Adrenal gland (tissue), 5 donors: ENCODE data around the gene KMT2C.

Experiments used
- CTCF ChIP-seq, 6 experiments: fragments of 450-650 bp in 4 of 6; fragments of 200-600 bp in 2 of 6; sonication (generic) in 1 of 6; IDR thresholded peaks; 1 replicate in 5 of 6; 2 replicates in 1 of 6; pipeline versions ENCODE4 v1.5.1 to v1.8.0; 2016 to 2021; ENCODE audit warnings: antibody characterized with exemption in 6 of 6, mild to moderate bottlenecking in 2 of 6, moderate library complexity in 1 of 6
- POLR2A ChIP-seq, 2 donors: fragments of 450-650 bp; IDR thresholded peaks; one replicate each; pipeline ENCODE4 v1.6.1; 2017; ENCODE audit warnings: antibody characterized with exemption in 2 of 2, mild to moderate bottlenecking in 2 of 2, moderate library complexity in 1 of 2
- donor health status: DM: no; HTN: no; CAD: no.

- TF ChIP-seq CTCF (IDR thresholded peaks at IDR 0.05) (no peak), POLR2A (IDR thresholded peaks at IDR 0.05) (no peak)
Observed at GRCh38 chr7:152231089-152231488, 204.7 kb downstream of the KMT2C start.
